Activated gamma-delta T cell treated with Interleukin-2 at 50 U/mL for 16 hours (primary cell): Measurements from ENCODE around the gene ZNF574.

Source experiments
- DNase-seq: peaks from one replicate; pipeline ENCODE4 v3.0.0-alpha.2; 2020

ZNF574 gene

GRCh38 chr19:42060117-42060516 is 15.8 kb upstream of the ZNF574 start:
- DNase-seq = no peak

- no peak for DNase-seq
Measured at GRCh38 chr19:42062381-42062780, 13.6 kb upstream of the ZNF574 start.

GRCh38 chr19:42064432-42064831 is 11.5 kb upstream of the ZNF574 start:
- no peak for DNase-seq

- no peak for DNase-seq
Measured at GRCh38 chr19:42065051-42065450, 10.9 kb upstream of the ZNF574 start.

GRCh38 chr19:42065511-42065910 is 10.5 kb upstream of the ZNF574 start:
- DNase-seq = no peak

- DNase-seq = no peak
Measured at GRCh38 chr19:42066075-42066754, 9.8 kb upstream of the ZNF574 start.

- no peak for DNase-seq
Measured at GRCh38 chr19:42067315-42067888, 8.6 kb upstream of the ZNF574 start.

- no peak for DNase-seq
Measured at GRCh38 chr19:42068361-42068755, 7.6 kb upstream of the ZNF574 start.

GRCh38 chr19:42068756-42069571 is 7.0 kb upstream of the ZNF574 start:
- DNase-seq = no peak

GRCh38 chr19:42069619-42070351 is 6.2 kb upstream of the ZNF574 start, which contains the start of gene GRIK5:
Gene GRIK5, minus strand, starts transcription at chr19:42070206. Its CDS starts 4,436 bp downstream, at chr19:42065770.
- no peak for DNase-seq

GRCh38 chr19:42071247-42071646 is 4.7 kb upstream of the ZNF574 start:
- DNase-seq = no peak

GRCh38 chr19:42074513-42075363 is 1.2 kb upstream of the ZNF574 start:
- DNase-seq = no peak

- DNase-seq = no peak
Measured at GRCh38 chr19:42075364-42075615, 676 bp upstream of the ZNF574 start.

- peak; percentile 39 for DNase-seq
Measured at GRCh38 chr19:42076380-42076944, 496 bp downstream of the ZNF574 start.

- no peak for DNase-seq
Measured at GRCh38 chr19:42078058-42078457, 2.1 kb downstream of the ZNF574 start.

GRCh38 chr19:42078538-42079275 is 2.7 kb downstream of the ZNF574 start:
- DNase-seq = no peak

- DNase-seq = no peak
Measured at GRCh38 chr19:42079276-42079669, 3.3 kb downstream of the ZNF574 start.

- no peak for DNase-seq
Measured at GRCh38 chr19:42079886-42080763, 4.2 kb downstream of the ZNF574 start.

GRCh38 chr19:42080764-42081375 is 4.9 kb downstream of the ZNF574 start:
- DNase-seq = no peak
